Esophagus squamous epithelium (tissue), 5 donors: ENCODE measurements around the gene ASCL5. TPM values are rescaled to one million over a fixed set of nuclear protein-coding genes. Genes with fewer than 3 reads are reported as not detected.

Experiments used
- DNase-seq: peaks from one replicate; lab custom pipeline; 2025; lab: John Stamatoyannopoulos, UW
- H3K27ac ChIP-seq, 4 donors: fragments of 200-600 bp; sonication (generic); one replicate each; pipeline ENCODE4 v1.5.1; 2016 to 2019; ENCODE audit warnings: mild to moderate bottlenecking in 1 of 4
- H3K27me3 ChIP-seq, 4 donors: fragments of 200-600 bp; sonication (generic); 1 replicate in 3 of 4; 2 replicates in 1 of 4; pipeline versions ENCODE4 v1.5.1 to v1.6.0; 2017 to 2021; ENCODE audit warnings: antibody characterized with exemption in 1 of 4
- H3K36me3 ChIP-seq, 3 donors: fragments of 200-600 bp; sonication (generic); one replicate each; pipeline ENCODE4 v1.5.1; 2016 to 2019
- H3K4me1 ChIP-seq, 3 donors: fragments of 200-600 bp; sonication (generic); one replicate each; pipeline ENCODE4 v1.5.1; 2017 to 2019
- H3K4me3 ChIP-seq, 4 donors: fragments of 200-600 bp; sonication (generic); 1 replicate in 3 of 4; 2 replicates in 1 of 4; pipeline ENCODE4 v1.5.1; 2016 to 2019; ENCODE audit warnings: mild to moderate bottlenecking in 2 of 4, moderate library complexity in 1 of 4
- H3K9me3 ChIP-seq, 3 donors: fragments of 200-600 bp; sonication (generic); one replicate each; pipeline ENCODE4 v1.5.1; 2016 to 2019
- POLR2A ChIP-seq, 4 donors: fragments of 450-650 bp; IDR thresholded peaks; one replicate each; pipeline ENCODE4 v1.6.1; 2017; ENCODE audit warnings: antibody characterized with exemption in 4 of 4, mild to moderate bottlenecking in 4 of 4, moderate library complexity in 3 of 4
- WGBS, 2 donors: methylation state at CpG; one replicate each; pipeline ENCODE4 v1.1.5; 2018; 5-methylcytosine and 5-hydroxymethylcytosine counted together
- intact Hi-C: fragments of 100-400 bp; cut with DNase I; formaldehyde crosslinking; loops from one replicate; pipeline ENCODE4 v1.15.0; 2022
- total RNA-seq, 4 donors: library from RNA; depleted of rRNA; stranded (reverse); fragments of >200 nt; gene quantifications; one replicate each; pipeline ENCODE4 v1.1.0, GENCODE V29; 2016
- TF ChIP-seq, protein P1 (sequence below), 6 experiments: fragments of 450-650 bp in 4 of 6; fragments of 200-600 bp in 2 of 6; sonication (generic) in 2 of 6; IDR thresholded peaks; one replicate each; pipeline ENCODE4 v1.5.1; 2016 to 2019; ENCODE audit warnings: antibody characterized with exemption in 6 of 6, mild to moderate bottlenecking in 4 of 6, moderate library complexity in 4 of 6
- donor health status: DM: yes; HTN: yes; CAD: no.

Gene ASCL5
- total RNA-seq, 4 donors from 2014 or later: not detected

DNA sequence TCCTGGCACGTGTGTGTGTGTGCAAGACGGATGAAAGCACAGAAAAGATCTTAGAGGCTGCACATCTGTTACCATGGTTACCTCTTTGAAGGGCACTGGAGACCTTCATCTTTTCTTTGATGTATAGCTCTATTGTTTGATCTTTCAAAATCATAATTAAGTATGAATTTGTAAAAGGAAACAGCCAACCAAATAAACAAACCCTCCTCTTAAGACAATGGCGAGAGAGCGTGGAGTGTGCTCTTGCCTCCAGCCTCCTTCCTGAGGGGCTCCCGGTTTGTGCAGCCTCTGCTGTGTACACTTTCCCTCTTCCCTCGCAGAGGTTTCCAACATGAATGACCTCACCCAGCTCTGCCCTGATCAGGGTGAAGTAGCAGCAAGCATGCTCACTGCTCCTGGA lies 42.7 kb downstream of the ASCL5 start:
- WGBS, 2 donors: 38 to 54% methylated on average over 6 of the region's 6 CpGs
- no peak overlapping the region for H3K4me3 ChIP-seq
- no peaks in the 10 kb centered on the region for H3K4me1 ChIP-seq

DNA sequence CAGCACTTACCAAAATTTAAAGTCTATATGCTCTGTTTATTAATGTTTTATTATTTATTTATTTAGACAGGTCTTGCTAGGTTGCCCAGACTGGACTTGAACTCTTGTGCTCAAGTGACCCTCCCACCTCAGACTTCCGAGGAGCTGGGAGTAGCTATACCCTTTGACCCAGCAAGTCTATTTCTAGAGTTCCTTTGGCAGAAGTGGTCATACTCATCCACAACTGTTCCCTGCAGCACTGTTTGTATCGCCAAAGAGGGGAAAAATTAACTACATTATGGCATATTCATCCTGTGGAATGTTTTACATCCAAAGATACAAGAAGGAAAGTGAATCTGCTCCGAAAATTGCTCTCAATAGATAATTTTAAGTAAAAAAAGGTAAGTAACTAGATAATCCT lies 43.2 kb downstream of the ASCL5 start:
- intact Hi-C loops: no loop called here
- Histone ChIP-seq H3K27me3 (peaks cover 0 to 27% (median 0%) of the 10 kb centered on the region in 4 donors), H3K9me3 (no peaks in the 10 kb centered on the region), H3K27ac (no peak overlapping the region), H3K4me1 (no peaks in the 10 kb centered on the region), H3K36me3 (no peaks in the 10 kb centered on the region), H3K4me3 (no peak overlapping the region)
- TF ChIP-seq, protein P1, sequence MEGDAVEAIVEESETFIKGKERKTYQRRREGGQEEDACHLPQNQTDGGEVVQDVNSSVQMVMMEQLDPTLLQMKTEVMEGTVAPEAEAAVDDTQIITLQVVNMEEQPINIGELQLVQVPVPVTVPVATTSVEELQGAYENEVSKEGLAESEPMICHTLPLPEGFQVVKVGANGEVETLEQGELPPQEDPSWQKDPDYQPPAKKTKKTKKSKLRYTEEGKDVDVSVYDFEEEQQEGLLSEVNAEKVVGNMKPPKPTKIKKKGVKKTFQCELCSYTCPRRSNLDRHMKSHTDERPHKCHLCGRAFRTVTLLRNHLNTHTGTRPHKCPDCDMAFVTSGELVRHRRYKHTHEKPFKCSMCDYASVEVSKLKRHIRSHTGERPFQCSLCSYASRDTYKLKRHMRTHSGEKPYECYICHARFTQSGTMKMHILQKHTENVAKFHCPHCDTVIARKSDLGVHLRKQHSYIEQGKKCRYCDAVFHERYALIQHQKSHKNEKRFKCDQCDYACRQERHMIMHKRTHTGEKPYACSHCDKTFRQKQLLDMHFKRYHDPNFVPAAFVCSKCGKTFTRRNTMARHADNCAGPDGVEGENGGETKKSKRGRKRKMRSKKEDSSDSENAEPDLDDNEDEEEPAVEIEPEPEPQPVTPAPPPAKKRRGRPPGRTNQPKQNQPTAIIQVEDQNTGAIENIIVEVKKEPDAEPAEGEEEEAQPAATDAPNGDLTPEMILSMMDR (IDR thresholded peaks at IDR 0.05): no peak
- TF ChIP-seq POLR2A (IDR thresholded peaks at IDR 0.05): no peak
- DNase-seq: no peak
- WGBS, 2 donors: 66 to 70% methylated on average over 3 of the region's 3 CpGs

More for the DNA sequence above, 42.7 kb downstream of the ASCL5 start:
- H3K27me3 ChIP-seq: peaks cover 0 to 27% (median 0%) of the 10 kb centered on the region in 4 donors
- no peaks in the 10 kb centered on the region for H3K36me3 ChIP-seq
- intact Hi-C loops: no loop called here
- H3K9me3 ChIP-seq: no peaks in the 10 kb centered on the region
- TF ChIP-seq, protein P1 (IDR thresholded peaks at IDR 0.05): no peak
- no peak for TF ChIP-seq POLR2A (IDR thresholded peaks at IDR 0.05)
- no peak for DNase-seq
- no peak overlapping the region for H3K27ac ChIP-seq

DNA sequence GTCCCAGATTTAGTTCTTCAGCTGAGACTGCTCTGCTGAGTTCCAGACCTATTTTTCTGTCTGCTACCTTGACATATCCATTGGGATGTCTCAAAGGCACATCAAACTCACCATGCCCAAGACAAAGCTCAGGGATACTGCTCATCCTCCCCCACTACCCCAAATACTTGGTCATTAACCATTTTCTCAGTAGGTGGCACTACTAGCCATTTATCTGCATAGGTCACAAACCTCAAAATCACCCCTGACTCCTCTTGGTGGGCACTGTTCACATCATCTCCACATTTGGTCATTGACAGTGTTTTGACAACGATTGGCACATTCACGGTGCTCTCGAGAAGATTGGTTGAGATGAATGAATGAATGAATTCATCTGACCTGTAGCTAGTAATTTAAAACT lies 46.8 kb downstream of the ASCL5 start:
- 88 to 98% methylated on average over 3 of the region's 3 CpGs for WGBS, 2 donors
- Histone ChIP-seq H3K27me3 (peaks cover 0 to 23% (median 0%) of the 10 kb centered on the region in 4 donors), H3K36me3 (no peaks in the 10 kb centered on the region), H3K4me1 (no peaks in the 10 kb centered on the region), H3K9me3 (no peaks in the 10 kb centered on the region), H3K4me3 (no peak overlapping the region), H3K27ac (no peak overlapping the region)
- intact Hi-C loops: no loop called here
- TF ChIP-seq, protein P1 (IDR thresholded peaks at IDR 0.05): no peak
- no peak for TF ChIP-seq POLR2A (IDR thresholded peaks at IDR 0.05)
- no peak for DNase-seq

DNA sequence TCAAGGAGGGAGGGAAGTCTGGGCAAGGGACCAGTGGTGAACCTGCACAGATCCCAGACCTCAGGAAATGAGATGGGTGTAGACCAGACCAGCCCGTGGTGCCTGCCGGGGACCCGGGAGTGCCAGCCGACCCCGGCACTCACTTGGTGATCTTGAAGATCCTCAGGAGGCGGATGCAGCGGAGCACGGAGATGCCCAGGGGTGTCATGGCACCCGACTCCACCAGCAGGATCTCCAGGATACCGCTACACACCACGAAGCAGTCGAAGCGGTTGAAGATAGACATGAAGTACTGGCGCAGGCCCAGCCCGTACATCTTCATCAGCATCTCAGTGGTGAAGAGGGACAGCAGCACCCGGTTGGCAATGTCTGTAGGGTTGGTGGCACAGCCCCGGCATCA lies 49.2 kb downstream of the ASCL5 start:
- no peak overlapping the region for H3K27ac ChIP-seq
- DNase-seq: no peak
- no peaks in the 10 kb centered on the region for H3K4me1 ChIP-seq
- peaks cover 0 to 9% (median 0%) of the 10 kb centered on the region in 4 donors for H3K27me3 ChIP-seq
- intact Hi-C loops: no loop called here
- no peak overlapping the region for H3K4me3 ChIP-seq
- no peaks in the 10 kb centered on the region for H3K9me3 ChIP-seq
- TF ChIP-seq POLR2A (IDR thresholded peaks at IDR 0.05): no peak
- TF ChIP-seq, protein P1 (IDR thresholded peaks at IDR 0.05): no peak
- no peaks in the 10 kb centered on the region for H3K36me3 ChIP-seq
- WGBS, 2 donors: 86 to 89% methylated on average over 17 of the region's 17 CpGs

DNA sequence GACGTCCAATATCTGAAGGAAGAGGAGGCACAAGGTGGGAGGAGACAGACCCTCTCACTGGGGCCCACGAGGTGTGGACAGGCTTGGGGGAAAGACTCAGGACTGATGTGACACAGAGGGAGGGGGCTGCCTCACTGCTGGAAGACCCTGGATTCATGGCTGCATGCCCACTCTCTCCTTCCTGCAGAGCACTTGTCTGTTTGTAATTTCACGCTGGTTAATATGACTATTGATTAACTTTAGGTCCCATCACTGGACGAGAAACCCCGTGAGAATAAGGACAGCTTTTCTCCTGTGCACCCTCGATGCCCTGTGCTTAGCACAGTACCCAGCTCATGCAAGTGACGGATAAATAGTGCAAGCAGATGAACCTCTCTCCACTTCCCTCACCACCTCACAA lies 49.9 kb downstream of the ASCL5 start:
- no peak for DNase-seq

More for the DNA sequence above, 49.9 kb downstream of the ASCL5 start:
- no peaks in the 10 kb centered on the region for H3K4me1 ChIP-seq
- H3K27me3 ChIP-seq: peaks cover 0 to 8% (median 0%) of the 10 kb centered on the region in 4 donors
- TF ChIP-seq POLR2A (IDR thresholded peaks at IDR 0.05): no peak
- TF ChIP-seq, protein P1 (IDR thresholded peaks at IDR 0.05): no peak
- no peaks in the 10 kb centered on the region for H3K36me3 ChIP-seq
- WGBS, 2 donors: 69 to 76% methylated on average over 5 to 7 of the region's 7 CpGs
- intact Hi-C loops: no loop called here
- no peak overlapping the region for H3K27ac ChIP-seq
- no peak overlapping the region for H3K4me3 ChIP-seq
- H3K9me3 ChIP-seq: no peaks in the 10 kb centered on the region
